ENCODE measurements around the gene KIAA0825.
"Not testable (repeated sequence)": the region's sequence is repeated elsewhere in the genome, so short reads cannot be mapped to it uniquely, and the experiment has no call there.

The KIAA0825 gene

GRCh38 chr5:94378062-94378461 lies 240.3 kb downstream of the KIAA0825 start:
- DNase-seq (ENCODE audit: low read depth in 1 of 2, low spot score in 1 of 2): no peak

DNA sequence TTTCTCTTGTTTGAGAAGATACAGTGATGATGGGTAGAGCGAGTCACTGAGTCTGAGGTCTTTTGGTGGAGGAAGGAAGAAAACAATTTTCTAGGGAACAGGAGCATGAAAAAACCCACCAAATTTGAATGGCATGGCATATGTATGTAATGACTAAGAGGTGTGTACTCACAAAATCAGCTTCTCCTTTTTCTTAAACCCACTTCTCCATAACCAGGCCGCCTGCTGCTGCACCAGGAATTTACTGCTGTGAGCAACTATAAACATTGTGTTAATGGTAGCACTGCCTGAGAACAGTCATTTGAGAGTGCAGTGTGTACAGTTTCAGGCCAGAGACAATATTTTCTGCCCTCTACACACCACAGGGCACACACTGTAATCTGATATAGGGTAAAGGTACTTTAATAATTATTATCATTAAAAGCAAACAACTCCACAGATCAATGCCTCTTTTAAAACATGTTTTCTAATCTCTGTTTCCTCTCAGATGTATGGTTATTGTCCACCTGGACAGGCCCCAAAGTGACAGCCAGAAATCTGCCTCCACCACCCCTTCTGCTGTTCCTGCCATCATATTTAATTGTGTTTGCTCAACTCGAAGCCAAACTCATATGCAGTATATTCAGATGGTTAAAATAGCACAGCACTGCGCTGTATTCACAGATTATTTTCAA lies 241.6 kb downstream of the KIAA0825 start:
- DNase-seq (ENCODE audit: low read depth in 1 of 2, low spot score in 1 of 2): no peak

- no peak for DNase-seq (ENCODE audit: low read depth in 1 of 2, low spot score in 1 of 2)
Measured at GRCh38 chr5:94375801-94376200, 242.6 kb downstream of the KIAA0825 start.

- DNase-seq (ENCODE audit: low read depth in 1 of 2, low spot score in 1 of 2): no peak
Measured at GRCh38 chr5:94374336-94374735, 244.1 kb downstream of the KIAA0825 start.

- DNase-seq (ENCODE audit: low read depth in 1 of 2, low spot score in 1 of 2): no peak
Measured at GRCh38 chr5:94367900-94368299, 250.5 kb downstream of the KIAA0825 start.

DNA sequence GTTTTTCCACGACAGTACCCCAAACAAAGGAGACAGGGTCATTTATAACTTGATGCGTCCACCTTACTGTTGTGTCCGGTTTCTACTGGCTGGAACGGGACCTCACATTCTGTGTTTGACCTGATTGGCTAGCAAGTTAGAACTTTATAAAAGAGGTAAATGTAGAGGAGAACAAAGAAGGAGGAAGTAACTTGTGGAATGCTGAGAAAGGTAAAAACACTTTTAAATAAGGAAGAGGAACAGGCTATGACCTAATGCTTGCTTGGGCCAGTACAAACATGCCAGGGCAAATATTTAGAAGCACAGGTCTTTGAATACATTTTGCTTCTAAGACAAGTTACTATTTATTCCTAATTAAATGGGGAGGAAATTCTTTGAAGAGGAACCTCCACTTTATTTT lies 251.6 kb downstream of the KIAA0825 start:
- no peak for DNase-seq (ENCODE audit: low read depth in 1 of 2, low spot score in 1 of 2)

GRCh38 chr5:94362857-94363256 lies 255.5 kb downstream of the KIAA0825 start:
- no peak for DNase-seq (ENCODE audit: low read depth in 1 of 2, low spot score in 1 of 2)

DNA sequence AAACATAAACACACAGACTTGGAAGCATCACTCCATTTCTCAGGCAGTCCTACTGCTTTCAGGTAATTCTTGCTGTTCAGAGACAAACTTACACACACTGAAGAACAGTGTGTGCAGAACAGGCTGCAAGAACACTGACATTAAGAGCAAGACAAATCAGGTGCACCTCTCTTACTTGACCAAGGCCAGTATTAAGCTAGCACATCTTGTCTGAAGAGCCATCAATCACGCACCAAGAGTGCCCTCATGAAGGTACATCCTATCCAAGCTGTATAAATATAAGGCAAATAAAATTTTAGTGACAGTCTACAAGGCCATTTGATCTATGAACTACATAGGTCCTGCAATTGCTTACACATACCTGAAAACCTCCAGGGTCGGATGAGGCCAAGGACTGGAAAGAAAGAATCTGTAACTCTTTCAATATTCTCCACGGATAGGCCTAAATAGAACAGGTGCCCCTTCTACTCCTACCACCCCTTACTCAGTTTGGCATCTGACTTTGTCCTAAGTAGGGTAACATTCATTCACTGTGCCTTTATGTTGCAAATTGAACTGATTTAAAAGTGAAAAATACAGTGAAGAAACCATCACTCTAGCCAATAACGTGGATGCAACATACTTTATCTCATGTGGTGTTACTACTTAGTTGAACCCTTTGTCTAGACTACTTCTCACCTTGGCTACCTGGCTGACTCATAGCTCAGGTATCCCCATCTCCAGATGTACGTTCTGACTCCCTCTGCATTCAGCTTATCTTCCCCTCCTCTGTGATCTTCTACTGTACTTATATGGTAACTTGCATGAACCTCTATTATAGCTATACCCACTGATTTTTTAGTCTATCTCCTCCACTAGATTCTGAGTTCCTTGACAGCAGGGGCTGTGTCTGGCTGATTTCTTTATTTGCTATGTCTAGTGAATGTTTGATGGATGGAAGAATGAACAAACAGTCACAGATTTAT lies 256.3 kb downstream of the KIAA0825 start:
- no peak for DNase-seq (ENCODE audit: low read depth in 1 of 2, low spot score in 1 of 2)

- no peak for DNase-seq (ENCODE audit: low read depth in 1 of 2, low spot score in 1 of 2)
Measured at GRCh38 chr5:94361161-94361560, 257.2 kb downstream of the KIAA0825 start.

- no peak for DNase-seq (ENCODE audit: low read depth in 1 of 2, low spot score in 1 of 2)
Measured at GRCh38 chr5:94360382-94361130, 257.8 kb downstream of the KIAA0825 start.

- no peak for DNase-seq (ENCODE audit: low read depth in 1 of 2, low spot score in 1 of 2)
Measured at GRCh38 chr5:94359880-94360279, 258.5 kb downstream of the KIAA0825 start.

DNA sequence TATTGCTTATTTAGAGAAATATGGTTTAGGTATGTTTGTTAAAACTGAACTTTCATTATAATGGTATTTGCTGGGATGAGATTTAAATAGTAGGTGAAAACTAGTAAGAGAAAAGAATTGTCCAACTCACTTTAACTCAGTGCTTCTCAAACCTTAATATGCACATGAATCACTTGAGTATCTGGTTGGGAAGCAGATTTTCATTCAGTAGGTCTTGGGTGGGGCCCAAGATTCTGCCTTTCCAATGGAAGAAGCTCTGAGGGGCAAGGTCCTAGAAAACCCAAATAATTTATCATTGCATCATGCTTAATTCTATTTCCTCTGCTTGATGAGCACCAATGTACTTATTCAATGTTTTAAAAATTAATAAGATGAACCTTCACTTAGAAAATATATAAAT lies 262.6 kb downstream of the KIAA0825 start:
- no peak for DNase-seq (ENCODE audit: low read depth in 1 of 2, low spot score in 1 of 2)

DNA sequence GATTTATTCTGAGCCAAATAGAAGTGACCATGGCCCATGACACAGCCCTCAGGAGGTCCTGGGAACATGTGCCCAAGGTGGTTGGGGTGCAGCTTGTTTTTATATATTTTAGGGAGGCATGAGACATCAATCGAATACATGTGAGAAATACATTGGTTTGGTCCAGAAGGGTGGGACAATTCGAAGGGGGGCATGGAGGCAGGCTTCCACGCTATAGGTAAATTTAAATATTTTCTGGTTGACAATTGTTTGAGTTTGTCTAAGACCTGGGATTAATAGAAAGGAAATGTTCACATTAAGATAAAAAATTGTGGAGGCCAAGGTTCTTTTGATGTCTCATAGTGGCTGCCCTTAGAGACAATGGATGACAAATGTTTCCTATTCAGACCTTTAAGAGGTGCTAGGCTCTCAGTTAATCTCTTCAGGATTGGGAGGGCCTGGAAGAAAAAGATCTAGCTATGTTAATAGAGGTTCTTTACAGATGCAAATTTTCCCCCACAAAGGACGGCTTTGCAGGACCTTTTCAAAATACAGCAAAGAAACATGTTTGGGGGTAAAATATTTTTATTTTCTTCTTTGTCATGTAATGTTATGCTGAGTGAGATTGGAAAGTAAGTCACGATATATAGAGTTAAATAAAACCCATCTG lies 263.4 kb downstream of the KIAA0825 start:
- not testable (repeated sequence) for DNase-seq (ENCODE audit: low read depth in 1 of 2, low spot score in 1 of 2)

GRCh38 chr5:94353605-94354004 lies 264.8 kb downstream of the KIAA0825 start:
- DNase-seq (ENCODE audit: low read depth in 1 of 2, low spot score in 1 of 2): no peak

DNA sequence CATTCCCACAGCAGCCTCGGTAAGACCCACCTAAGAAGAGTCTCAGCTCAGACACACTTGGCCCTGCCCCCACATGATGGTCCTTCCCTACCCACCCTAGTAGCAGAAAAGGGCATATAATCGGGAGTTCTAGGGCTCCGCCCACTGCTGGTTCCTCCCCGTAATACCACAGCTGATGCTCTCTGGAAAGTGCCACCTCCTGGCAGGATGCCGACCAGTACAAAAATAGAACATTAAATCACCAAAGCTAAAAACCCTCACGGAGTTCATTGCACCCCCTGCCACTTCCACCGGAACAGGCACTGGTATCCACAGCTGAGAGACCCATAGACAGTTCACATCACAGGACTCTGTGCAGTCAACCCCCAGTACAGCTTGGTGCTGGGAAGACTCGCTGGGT lies 271.3 kb downstream of the KIAA0825 start:
- DNase-seq (ENCODE audit: low read depth in 1 of 2, low spot score in 1 of 2): no peak

- DNase-seq (ENCODE audit: low read depth in 1 of 2, low spot score in 1 of 2): no peak
Measured at GRCh38 chr5:94345257-94345656, 273.1 kb downstream of the KIAA0825 start.

- DNase-seq (ENCODE audit: low read depth in 1 of 2, low spot score in 1 of 2): no peak
Measured at GRCh38 chr5:94337617-94338016, 280.8 kb downstream of the KIAA0825 start.

DNA sequence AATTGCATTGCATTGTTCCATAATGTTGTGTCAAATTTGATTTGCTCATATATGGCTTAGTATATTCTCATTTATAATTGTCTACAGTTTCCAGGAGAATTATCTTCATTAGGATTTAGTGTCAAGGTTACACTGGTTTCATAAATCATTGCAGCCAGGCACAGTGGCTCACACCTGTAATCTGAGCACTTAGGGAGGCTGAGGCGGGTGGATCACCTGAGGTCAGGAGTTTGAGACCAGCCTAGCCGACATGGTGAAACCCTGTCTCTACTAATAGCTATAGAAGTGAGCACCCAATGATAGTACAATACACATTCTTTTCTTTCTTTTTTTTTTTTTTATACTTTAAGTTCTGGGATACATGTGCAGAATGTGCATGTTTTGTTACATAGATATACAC lies 282.5 kb downstream of the KIAA0825 start:
- no peak for DNase-seq (ENCODE audit: low read depth in 1 of 2, low spot score in 1 of 2)

- DNase-seq (ENCODE audit: low read depth in 1 of 2, low spot score in 1 of 2): no peak
Measured at GRCh38 chr5:94329115-94329514, 289.3 kb downstream of the KIAA0825 start.

- DNase-seq (ENCODE audit: low read depth in 1 of 2, low spot score in 1 of 2): no peak
Measured at GRCh38 chr5:94326586-94326985, 291.8 kb downstream of the KIAA0825 start.
